Measurements from ENCODE around the gene ATOX1. TPM values are rescaled to one million over a fixed set of nuclear protein-coding genes. Genes with fewer than 3 reads are reported as not detected.
A peak's percentile ranks its signal among the peaks of the same experiment; 100 is the strongest.
"Not testable (repeated sequence)": the region's sequence is repeated elsewhere in the genome, so short reads cannot be mapped to it uniquely, and the experiment has no call there.

Gene ATOX1
- total and polyA plus RNA-seq, 5 donors from 2014 or later = 19.6 to 98.3 (median 71.9) TPM

GRCh38 chr5:151706906-151707305 is 51.5 kb downstream of the ATOX1 start:
- Histone ChIP-seq H3K27me3 (ENCODE audit: control insufficient read depth, insufficient read depth, low read length) (peaks cover 8% of the 10 kb centered on the region), H3K36me3 (ENCODE audit: control insufficient read depth, insufficient read depth, low read length) (no peaks in the 10 kb centered on the region), H3K4me3 (ENCODE audit: low read depth, low read length) (no peak overlapping the region), H3K27ac (ENCODE audit: insufficient read depth, low read length, poor library complexity, severe bottlenecking) (no peak overlapping the region), H3K9me3 (ENCODE audit: control insufficient read depth in 2 of 2, low read length in 2 of 2) (no peaks in the 10 kb centered on the region), H3K4me1 (ENCODE audit: control insufficient read depth, insufficient read depth, low read length, poor library complexity, severe bottlenecking) (no peaks in the 10 kb centered on the region)
- no peak overlapping the region for H3K27ac Mint-ChIP-seq
- H3K4me3 Mint-ChIP-seq = no peak overlapping the region
- peaks cover 18% of the 10 kb centered on the region for H3K27me3 Mint-ChIP-seq
- peaks cover 0 to 3% (median 0%) of the 10 kb centered on the region in 7 donors for H3K9me3 Mint-ChIP-seq
- DNase-seq = no peak
- peaks cover 0 to 9% (median 4%) of the 10 kb centered on the region in 4 donors for H3K4me1 Mint-ChIP-seq
- no peak for ATAC-seq (ENCODE audit: low read depth in 2 of 2)
- no peaks in the 10 kb centered on the region for H3K36me3 Mint-ChIP-seq

- Histone ChIP-seq H3K4me1 (ENCODE audit: control insufficient read depth, insufficient read depth, low read length, poor library complexity, severe bottlenecking) (no peaks in the 10 kb centered on the region), H3K9me3 (ENCODE audit: control insufficient read depth in 2 of 2, low read length in 2 of 2) (no peaks in the 10 kb centered on the region), H3K4me3 (ENCODE audit: low read depth, low read length) (no peak overlapping the region), H3K27me3 (ENCODE audit: control insufficient read depth, insufficient read depth, low read length) (no peaks in the 10 kb centered on the region), H3K36me3 (ENCODE audit: control insufficient read depth, insufficient read depth, low read length) (no peaks in the 10 kb centered on the region), H3K27ac (ENCODE audit: insufficient read depth, low read length, poor library complexity, severe bottlenecking) (no peak overlapping the region)
- ATAC-seq (ENCODE audit: low read depth in 2 of 2) (no peak), DNase-seq (no peak)
- Mint-ChIP-seq H3K36me3 (no peaks in the 10 kb centered on the region), H3K27ac (no peak overlapping the region), H3K9me3 (no peaks in the 10 kb centered on the region), H3K27me3 (peaks cover 27% of the 10 kb centered on the region), H3K4me1 (peaks cover 0 to 6% (median 0%) of the 10 kb centered on the region in 4 donors), H3K4me3 (no peak overlapping the region)
These were observed 54.7 kb downstream of the ATOX1 start for GRCh38 chr5:151703780-151704179.

- Mint-ChIP-seq H3K4me3 (no peak overlapping the region), H3K36me3 (no peaks in the 10 kb centered on the region)
- no peak for ATAC-seq (ENCODE audit: low read depth in 2 of 2)
These were observed 55.2 kb downstream of the ATOX1 start for GRCh38 chr5:151703227-151703626.

GRCh38 chr5:151700820-151701219 is 57.6 kb downstream of the ATOX1 start:
- Mint-ChIP-seq H3K4me3 (no peak overlapping the region), H3K27me3 (peaks cover 29% of the 10 kb centered on the region), H3K4me1 (peaks cover 0 to 6% (median 0%) of the 10 kb centered on the region in 4 donors), H3K27ac (peak overlapping the region in 1 of 3 donors; percentile 62), H3K36me3 (no peaks in the 10 kb centered on the region), H3K9me3 (no peaks in the 10 kb centered on the region)
- DNase-seq (no peak), ATAC-seq (ENCODE audit: low read depth in 2 of 2) (no peak)
- Histone ChIP-seq H3K27me3 (ENCODE audit: control insufficient read depth, insufficient read depth, low read length) (no peaks in the 10 kb centered on the region), H3K36me3 (ENCODE audit: control insufficient read depth, insufficient read depth, low read length) (no peaks in the 10 kb centered on the region), H3K4me3 (ENCODE audit: low read depth, low read length) (no peak overlapping the region), H3K9me3 (ENCODE audit: control insufficient read depth in 2 of 2, low read length in 2 of 2) (no peaks in the 10 kb centered on the region), H3K4me1 (ENCODE audit: control insufficient read depth, insufficient read depth, low read length, poor library complexity, severe bottlenecking) (no peaks in the 10 kb centered on the region), H3K27ac (ENCODE audit: insufficient read depth, low read length, poor library complexity, severe bottlenecking) (no peak overlapping the region)

More at GRCh38 chr5:151703227-151703626, 55.2 kb downstream of the ATOX1 start:
- no peak for DNase-seq
- H3K27me3 ChIP-seq (ENCODE audit: control insufficient read depth, insufficient read depth, low read length) = no peaks in the 10 kb centered on the region
- Mint-ChIP-seq H3K4me1 (peaks cover 0 to 6% (median 0%) of the 10 kb centered on the region in 4 donors), H3K27me3 (peaks cover 23% of the 10 kb centered on the region), H3K9me3 (no peaks in the 10 kb centered on the region), H3K27ac (no peak overlapping the region)
- no peaks in the 10 kb centered on the region for H3K9me3 ChIP-seq (ENCODE audit: control insufficient read depth in 2 of 2, low read length in 2 of 2)
- no peak overlapping the region for H3K4me3 ChIP-seq (ENCODE audit: low read depth, low read length)
- H3K36me3 ChIP-seq (ENCODE audit: control insufficient read depth, insufficient read depth, low read length) = no peaks in the 10 kb centered on the region
- no peaks in the 10 kb centered on the region for H3K4me1 ChIP-seq (ENCODE audit: control insufficient read depth, insufficient read depth, low read length, poor library complexity, severe bottlenecking)
- no peak overlapping the region for H3K27ac ChIP-seq (ENCODE audit: insufficient read depth, low read length, poor library complexity, severe bottlenecking)

- no peak for ATAC-seq (ENCODE audit: low read depth in 2 of 2)
These were observed 58.1 kb downstream of the ATOX1 start for GRCh38 chr5:151700296-151700695.

GRCh38 chr5:151699071-151699901 is 59.1 kb downstream of the ATOX1 start:
- no peaks in the 10 kb centered on the region for H3K27me3 ChIP-seq (ENCODE audit: control insufficient read depth, insufficient read depth, low read length)
- H3K9me3 ChIP-seq (ENCODE audit: control insufficient read depth in 2 of 2, low read length in 2 of 2) = no peaks in the 10 kb centered on the region
- H3K4me3 ChIP-seq (ENCODE audit: low read depth, low read length) = no peak overlapping the region
- Mint-ChIP-seq H3K4me3 (no peak overlapping the region), H3K4me1 (peaks cover 0 to 6% (median 0%) of the 10 kb centered on the region in 4 donors), H3K9me3 (no peaks in the 10 kb centered on the region), H3K27me3 (peaks cover 24% of the 10 kb centered on the region), H3K36me3 (no peaks in the 10 kb centered on the region), H3K27ac (peak overlapping the region in 1 of 3 donors; percentile 40)
- H3K27ac ChIP-seq (ENCODE audit: insufficient read depth, low read length, poor library complexity, severe bottlenecking) = no peak overlapping the region
- DNase-seq = no peak
- H3K4me1 ChIP-seq (ENCODE audit: control insufficient read depth, insufficient read depth, low read length, poor library complexity, severe bottlenecking) = no peaks in the 10 kb centered on the region
- H3K36me3 ChIP-seq (ENCODE audit: control insufficient read depth, insufficient read depth, low read length) = no peaks in the 10 kb centered on the region
- ATAC-seq (ENCODE audit: low read depth in 2 of 2) = no peak

More at GRCh38 chr5:151700296-151700695, 58.1 kb downstream of the ATOX1 start:
- DNase-seq = no peak
- no peaks in the 10 kb centered on the region for H3K36me3 ChIP-seq (ENCODE audit: control insufficient read depth, insufficient read depth, low read length)
- Mint-ChIP-seq H3K36me3 (no peaks in the 10 kb centered on the region), H3K4me1 (peaks cover 0 to 6% (median 0%) of the 10 kb centered on the region in 4 donors), H3K27ac (no peak overlapping the region), H3K9me3 (no peaks in the 10 kb centered on the region), H3K4me3 (no peak overlapping the region), H3K27me3 (peaks cover 29% of the 10 kb centered on the region)
- no peaks in the 10 kb centered on the region for H3K9me3 ChIP-seq (ENCODE audit: control insufficient read depth in 2 of 2, low read length in 2 of 2)
- H3K4me3 ChIP-seq (ENCODE audit: low read depth, low read length) = no peak overlapping the region
- no peaks in the 10 kb centered on the region for H3K4me1 ChIP-seq (ENCODE audit: control insufficient read depth, insufficient read depth, low read length, poor library complexity, severe bottlenecking)
- H3K27ac ChIP-seq (ENCODE audit: insufficient read depth, low read length, poor library complexity, severe bottlenecking) = no peak overlapping the region
- H3K27me3 ChIP-seq (ENCODE audit: control insufficient read depth, insufficient read depth, low read length) = no peaks in the 10 kb centered on the region

- H3K4me3 ChIP-seq (ENCODE audit: low read depth, low read length); H3K9me3 Mint-ChIP-seq; H3K36me3 ChIP-seq (ENCODE audit: control insufficient read depth, insufficient read depth, low read length); H3K4me1 Mint-ChIP-seq; H3K9me3 ChIP-seq (ENCODE audit: control insufficient read depth in 2 of 2, low read length in 2 of 2); DNase-seq; H3K27ac Mint-ChIP-seq; H3K4me3 Mint-ChIP-seq; H3K27ac ChIP-seq (ENCODE audit: insufficient read depth, low read length, poor library complexity, severe bottlenecking); H3K27me3 ChIP-seq (ENCODE audit: control insufficient read depth, insufficient read depth, low read length); H3K4me1 ChIP-seq (ENCODE audit: control insufficient read depth, insufficient read depth, low read length, poor library complexity, severe bottlenecking); ATAC-seq (ENCODE audit: low read depth in 2 of 2); H3K36me3 Mint-ChIP-seq: not testable (repeated sequence)
- peaks cover 19% of the 10 kb centered on the region for H3K27me3 Mint-ChIP-seq
These were observed 60.4 kb downstream of the ATOX1 start for GRCh38 chr5:151698081-151698480.

- no peaks in the 10 kb centered on the region for H3K27me3 ChIP-seq (ENCODE audit: control insufficient read depth, insufficient read depth, low read length)
- DNase-seq = no peak
- no peaks in the 10 kb centered on the region for H3K9me3 ChIP-seq (ENCODE audit: control insufficient read depth in 2 of 2, low read length in 2 of 2)
- no peak overlapping the region for H3K4me3 ChIP-seq (ENCODE audit: low read depth, low read length)
- Mint-ChIP-seq H3K27me3 (peaks cover 20% of the 10 kb centered on the region), H3K9me3 (no peaks in the 10 kb centered on the region), H3K4me3 (no peak overlapping the region), H3K4me1 (peaks cover 0 to 6% (median 0%) of the 10 kb centered on the region in 4 donors), H3K36me3 (no peaks in the 10 kb centered on the region), H3K27ac (no peak overlapping the region)
- H3K4me1 ChIP-seq (ENCODE audit: control insufficient read depth, insufficient read depth, low read length, poor library complexity, severe bottlenecking) = no peaks in the 10 kb centered on the region
- no peaks in the 10 kb centered on the region for H3K36me3 ChIP-seq (ENCODE audit: control insufficient read depth, insufficient read depth, low read length)
- no peak overlapping the region for H3K27ac ChIP-seq (ENCODE audit: insufficient read depth, low read length, poor library complexity, severe bottlenecking)
- no peak for ATAC-seq (ENCODE audit: low read depth in 2 of 2)
These were observed 61.0 kb downstream of the ATOX1 start for GRCh38 chr5:151697452-151697851.

Data from CD4-positive, CD25-positive, alpha-beta regulatory T cell (primary cell).